H1 (cell line): Measurements from ENCODE around the gene ACER1. TPM values are rescaled to one million over a fixed set of nuclear protein-coding genes. Genes with fewer than 3 reads are reported as not detected.

Experiments used
- CTCF ChIA-PET: fragments of 300-600 bp; sonication (Branson Sonifier 250); formaldehyde crosslinking; loops from one replicate; lab custom pipeline; 2021; ENCODE audit not compliant: partially characterized antibody; lab: Charles Lee
- POLR2A ChIA-PET: fragments of 300-600 bp; sonication (Branson Sonifier 250); formaldehyde crosslinking; loops from one replicate; lab custom pipeline; 2021; ENCODE audit warnings: inconsistent platforms; ENCODE audit not compliant: partially characterized antibody; lab: Charles Lee
- DNase-seq, 2 experiments: peaks; one replicate each; pipeline versions ENCODE4 v3.0.0 to v3.0.0-alpha.2; 2010 to 2022; ENCODE audit warnings: low spot score in 2 of 2, low read depth in 1 of 2, mixed read lengths in 1 of 2
- FAIRE-seq: peaks from 2 replicates; lab custom pipeline; 2011; peaks lifted over from hg19 to GRCh38; lab: Jason Lieb, UNC
- H2AFZ ChIP-seq: 2 replicates; pipeline ENCODE4 v1.8.1; 2012; ENCODE audit warnings: low read length, inconsistent platforms
- H2AK5ac ChIP-seq: 2 replicates; pipeline ENCODE4 v1.6.1; 2013; ENCODE audit warnings: low read depth, low read length
- H2BK120ac ChIP-seq: replicated peaks from 2 replicates; pipeline ENCODE3; 2013; ENCODE audit warnings: low read depth, low read length, inconsistent platforms
- H2BK12ac ChIP-seq: 2 replicates; pipeline ENCODE4 v1.6.1; 2013; ENCODE audit warnings: low read depth, low read length
- H2BK15ac ChIP-seq: 2 replicates; pipeline ENCODE4 v1.6.1; 2013; ENCODE audit warnings: low read length
- H2BK20ac ChIP-seq: 2 replicates; pipeline ENCODE4 v1.6.1; 2013; ENCODE audit warnings: low read length
- H2BK5ac ChIP-seq: 2 replicates; pipeline ENCODE4 v1.6.1; 2013; ENCODE audit warnings: low read depth, low read length
- H3K14ac ChIP-seq: 2 replicates; pipeline ENCODE4 v1.6.1; 2013; ENCODE audit warnings: inconsistent platforms; ENCODE audit not compliant: insufficient read length
- H3K18ac ChIP-seq: 2 replicates; pipeline ENCODE4 v1.6.1; 2013; ENCODE audit warnings: low read length; ENCODE audit errors: extremely low read depth
- H3K23ac ChIP-seq: 2 replicates; pipeline ENCODE4 v1.6.1; 2013; ENCODE audit warnings: inconsistent platforms; ENCODE audit not compliant: insufficient read length
- H3K23me2 ChIP-seq: 2 replicates; pipeline ENCODE4 v1.6.1; 2013; ENCODE audit warnings: low read depth, low read length
- H3K27ac ChIP-seq: 2 replicates; pipeline ENCODE4 v1.6.1; 2011; ENCODE audit warnings: low read depth, low read length, inconsistent platforms
- H3K27me3 ChIP-seq, 4 experiments: replicated peaks in 1 of 4; 1 replicate in 1 of 4; 2 replicates in 3 of 4; pipeline versions ENCODE4 v1.6.1 to v1.8.1; 2011 to 2013; ENCODE audit warnings: low read length in 3 of 4, mild to moderate bottlenecking in 3 of 4, inconsistent platforms in 2 of 4, mixed read lengths in 2 of 4, moderate library complexity in 1 of 4; ENCODE audit not compliant: control insufficient read depth in 3 of 4, insufficient read depth in 3 of 4; ENCODE audit errors: extremely low read depth in 1 of 4
- H3K36me3 ChIP-seq, 4 experiments: 2 replicates each; pipeline versions ENCODE4 v1.6.1 to v1.8.1; 2011 to 2013; ENCODE audit warnings: mild to moderate bottlenecking in 4 of 4, low read length in 3 of 4, moderate library complexity in 2 of 4, control low read depth in 1 of 4, inconsistent platforms in 1 of 4; ENCODE audit not compliant: insufficient read depth in 4 of 4, control insufficient read depth in 2 of 4
- H3K4ac ChIP-seq: replicated peaks from 2 replicates; pipeline ENCODE3; 2013; ENCODE audit warnings: low read length, low read depth, mixed read lengths, inconsistent platforms; ENCODE audit not compliant: insufficient read length
- H3K4me1 ChIP-seq, 4 experiments: replicated peaks in 1 of 4; 1 replicate in 1 of 4; 2 replicates in 3 of 4; pipeline versions ENCODE4 v1.6.1 to v1.8.1; 2011 to 2013; ENCODE audit warnings: low read length in 3 of 4, inconsistent platforms in 2 of 4, mixed read lengths in 1 of 4; ENCODE audit not compliant: insufficient read depth in 4 of 4, control insufficient read depth in 3 of 4
- H3K4me2 ChIP-seq, 2 experiments: 2 replicates each; pipeline versions ENCODE4 v1.6.1 to v1.8.1; 2011 to 2013; ENCODE audit warnings: low read depth in 2 of 2, low read length in 2 of 2, control low read depth in 1 of 2, inconsistent platforms in 1 of 2, mild to moderate bottlenecking in 1 of 2; ENCODE audit not compliant: insufficient read depth in 1 of 2
- H3K4me3 ChIP-seq, 4 experiments: fragments of 200-600, 300-600 bp in 1 of 4; sonication (generic), shearing (Covaris generic), sonication (Bioruptor Twin) in 1 of 4; 2 replicates each; pipeline versions ENCODE4 v1.5.1 to v1.8.1; 2011 to 2016; ENCODE audit warnings: low read length in 4 of 4, low read depth in 3 of 4, control low read depth in 2 of 4, inconsistent platforms in 2 of 4, mild to moderate bottlenecking in 2 of 4, mixed read lengths in 1 of 4, moderate library complexity in 1 of 4; ENCODE audit not compliant: insufficient read depth in 2 of 4; ENCODE audit errors: extremely low read depth in 1 of 4
- H3K56ac ChIP-seq: replicated peaks from 2 replicates; pipeline ENCODE3; 2013; ENCODE audit warnings: low read depth, mild to moderate bottlenecking, mixed read lengths, low read length, inconsistent platforms; ENCODE audit not compliant: insufficient read length
- H3K79me1 ChIP-seq: 2 replicates; pipeline ENCODE4 v1.6.1; 2013; ENCODE audit warnings: low read depth, low read length, control low read depth
- H3K79me2 ChIP-seq, 2 experiments: 2 replicates each; pipeline versions ENCODE4 v1.6.1 to v1.8.1; 2012 to 2013; ENCODE audit warnings: low read length in 2 of 2, mild to moderate bottlenecking in 2 of 2, inconsistent platforms in 1 of 2; ENCODE audit not compliant: insufficient read depth in 2 of 2, control insufficient read depth in 1 of 2
- H3K9ac ChIP-seq, 4 experiments: replicated peaks in 1 of 4; 1 replicate in 1 of 4; 2 replicates in 3 of 4; pipeline versions ENCODE4 v1.6.1 to v1.8.1; 2011 to 2013; ENCODE audit warnings: low read depth in 3 of 4, low read length in 3 of 4, control low read depth in 2 of 4, mild to moderate bottlenecking in 2 of 4, moderate library complexity in 2 of 4, inconsistent platforms in 1 of 4; ENCODE audit errors: extremely low read depth in 1 of 4
- H3K9me3 ChIP-seq, 2 experiments: 2 replicates each; pipeline versions ENCODE4 v1.6.1 to v1.8.1; 2012 to 2013; ENCODE audit warnings: mild to moderate bottlenecking in 2 of 2, moderate library complexity in 2 of 2, control low read depth in 1 of 2, inconsistent platforms in 1 of 2, low read depth in 1 of 2, low read length in 1 of 2, mixed read lengths in 1 of 2; ENCODE audit not compliant: insufficient read depth in 2 of 2
- H4K20me1 ChIP-seq, 2 experiments: replicated peaks in 1 of 2; 2 replicates each; pipeline versions ENCODE3 to v1.8.1; 2011 to 2013; ENCODE audit warnings: inconsistent platforms in 2 of 2, low read length in 2 of 2, mild to moderate bottlenecking in 1 of 2; ENCODE audit not compliant: insufficient read depth in 2 of 2, control insufficient read depth in 1 of 2
- H4K5ac ChIP-seq: 2 replicates; pipeline ENCODE4 v1.6.1; 2013; ENCODE audit warnings: low read length, low read depth, mixed read lengths, inconsistent platforms; ENCODE audit not compliant: insufficient read length
- H4K8ac ChIP-seq: 2 replicates; pipeline ENCODE4 v1.8.0; 2013; ENCODE audit warnings: mild to moderate bottlenecking, moderate library complexity, low read length, inconsistent platforms; ENCODE audit not compliant: insufficient read depth; ENCODE audit errors: extremely low read depth
- H4K91ac ChIP-seq: replicated peaks from 2 replicates; pipeline ENCODE3; 2013; ENCODE audit warnings: low read length, mixed read lengths, inconsistent platforms; ENCODE audit not compliant: insufficient read length
- CBX5 ChIP-seq: fragments of 300-800, 300-1000 bp; sonication (generic); IDR thresholded peaks from 2 replicates; pipeline ENCODE4 v1.7.1; 2016; ENCODE audit warnings: antibody characterized with exemption, low read length, low read depth
- CBX8 ChIP-seq: fragments of 300-800, 300-1000 bp; sonication (generic); IDR thresholded peaks from 2 replicates; pipeline ENCODE4 v1.7.1; 2016; ENCODE audit warnings: low read depth, low read length, borderline replicate concordance
- PHF8 ChIP-seq: fragments of 200-600 bp; sonication (generic); conservative IDR thresholded peaks from 2 replicates; pipeline ENCODE4 v1.7.1; 2012; ENCODE audit warnings: low read depth, mild to moderate bottlenecking, inconsistent platforms, low read length, moderate library complexity
- TAF7 ChIP-seq: optimal IDR thresholded peaks from 2 replicates; pipeline ENCODE3; 2011; ENCODE audit warnings: low read depth, mild to moderate bottlenecking, inconsistent platforms, low read length, moderate library complexity, borderline replicate concordance
- USF2 ChIP-seq: IDR thresholded peaks from 2 replicates; pipeline ENCODE4 v1.6.1; 2011; ENCODE audit warnings: low read length, improper control_type of control experiment
- ZNF274 ChIP-seq: IDR thresholded peaks from 2 replicates; pipeline ENCODE4 v1.7.0; 2012; ENCODE audit warnings: low read length, borderline replicate concordance; ENCODE audit errors: extremely low read depth
- WGBS, 2 experiments: shearing (Covaris generic) in 1 of 2; methylation state at CpG; one replicate each; pipeline versions ENCODE4 v1.1.6 to v1.1.7; 2013 to 2015; ENCODE audit warnings: low lambda C conversion rate in 2 of 2, mixed read lengths in 2 of 2, inconsistent platforms in 1 of 2, low coverage in 1 of 2, missing lambda C conversion rate in 1 of 2; ENCODE audit not compliant: insufficient replicate concordance in 2 of 2, insufficient coverage in 1 of 2, insufficient read length in 1 of 2; ENCODE audit errors: extremely low coverage in 1 of 2, missing lambda C conversion rate in 1 of 2; 5-methylcytosine and 5-hydroxymethylcytosine counted together
- polyA plus RNA-seq, 7 experiments: library from polyadenylated mRNA; depleted of rRNA in 3 of 7; stranded (reverse) in 5 of 7; unstranded in 2 of 7; fragments of >200 nt in 5 of 7; fragments of 200-250 nt in 2 of 7; gene quantifications; 1 replicate in 5 of 7; 2 replicates in 1 of 7; 4 replicates in 1 of 7; pipeline versions ENCODE4 v1.2.1 to v1.2.3, GENCODE V29; 2011 to 2013; ENCODE audit warnings: missing spikeins in 2 of 7, mixed read lengths in 2 of 7
- total RNA-seq: library from RNA; stranded (reverse); fragmentation: NEBNext Ultra II Directional; extraction: Animal tissue kit (Norgen Biotek cat#: 25700); gene quantifications from 2 replicates; pipeline ENCODE4 v1.2.1, GENCODE V29; 2021

The ACER1 gene
- total and polyA plus RNA-seq, 2 of the 8 experiments (the other 6 are each of a cell fraction or from before 2014, with no cell fraction given): 0.05 TPM; not detected in 1

GRCh38 chr19:6383188-6383587 lies 49.8 kb upstream of the ACER1 start:
- Histone ChIP-seq H3K9ac (no peak overlapping the region), H2BK12ac (no peak overlapping the region), H2AK5ac (no peak overlapping the region), H4K91ac (no peak overlapping the region), H2BK15ac (no peak overlapping the region), H3K14ac (no peak overlapping the region), H2BK20ac (no peak overlapping the region), H2BK120ac (no peak overlapping the region), H3K4me2 (no peak overlapping the region), H3K56ac (no peak overlapping the region), H3K18ac (no peak overlapping the region), H2AFZ (no peak overlapping the region), H3K9me3 (peaks cover 5 to 11% of the 10 kb centered on the region in 2 experiments; a peak in 2 of 4 replicates), H4K20me1 (peaks cover 2 to 7% of the 10 kb centered on the region in 2 experiments), H3K4me3 (no peak overlapping the region), H2BK5ac (no peak overlapping the region), H3K4ac (no peak overlapping the region), H4K8ac (no peak overlapping the region; the same call in 1 of the 2 replicates), H3K79me1 (no peaks in the 10 kb centered on the region), H3K4me1 (no peaks in the 10 kb centered on the region), H3K27me3 (no peaks in the 10 kb centered on the region), H3K23me2 (no peaks in the 10 kb centered on the region), H4K5ac (no peak overlapping the region), H3K79me2 (no peaks in the 10 kb centered on the region), H3K27ac (no peak overlapping the region), H3K23ac (no peak overlapping the region), H3K36me3 (peaks cover 27 to 69% (median 50%) of the 10 kb centered on the region in 4 experiments)
- DNase-seq (no peak), FAIRE-seq (no peak)
- POLR2A ChIA-PET: interaction anchor here (1.4 kb wide), 1 partner anchor 9 kb away, joined by 4 read pairs; the partner anchor contains the start of gene GTF2F1
- 87% methylated on average over 19 of the region's 19 CpGs; no CpG with 5 or more reads in 1 of the 2 experiments for WGBS, 2 experiments
- TF ChIP-seq TAF7 (no peak), CBX5 (no peak), USF2 (no peak), CBX8 (no peak), ZNF274 (no peak), PHF8 (no peak)
- CTCF ChIA-PET: no interaction called here
